Measurements from ENCODE around the gene ERMAP.

- no peak for TF ChIP-seq POLR2A (IDR thresholded peaks at IDR 0.05; ENCODE audit: low read depth, low read length)
- no peak for TF ChIP-seq TAF1 (IDR thresholded peaks at IDR 0.05; ENCODE audit: low read depth, low read length)
- no peak for TF ChIP-seq POLR2AphosphoS5 (IDR thresholded peaks at IDR 0.05; ENCODE audit: low read depth, low read length)
- TF ChIP-seq POU2F2 (IDR thresholded peaks at IDR 0.05; ENCODE audit: low read depth, low read length): no peak
- no peak for TF ChIP-seq SPI1 (IDR thresholded peaks at IDR 0.05; ENCODE audit: low read depth, low read length)
Observed at GRCh38 chr1:42860339-42861013, 43.6 kb downstream of the ERMAP start.
